ENCODE results near the gene PMVK.

GRCh38 chr1:154901591-154901990 is 34.9 kb downstream of the PMVK start:
- TF ChIP-seq CTCF (IDR thresholded peaks at IDR 0.05; ENCODE audit: low read depth, low read length) (no peak), POLR2A (IDR thresholded peaks at IDR 0.05; ENCODE audit: extremely low read depth, insufficient read length) (no peak), MAX (IDR thresholded peaks at IDR 0.05; ENCODE audit: low read depth, low read length) (no peak), MYC (IDR thresholded peaks at IDR 0.05; ENCODE audit: low read depth, low read length) (no peak)
